Prostate gland (tissue), 2 donors: ENCODE data around the gene MT1F. TPM values are rescaled to one million over a fixed set of nuclear protein-coding genes. Genes with fewer than 3 reads are reported as not detected.

Experiments
- DNase-seq: peaks from one replicate; pipeline ENCODE4 v3.0.0-alpha.2; 2019; ENCODE audit warnings: low spot score
- H3K27ac ChIP-seq, 2 donors: fragments of 200-600 bp; sonication (generic); 2 replicates each; pipeline ENCODE4 v1.5.1; 2017 to 2019
- H3K27me3 ChIP-seq: fragments of 200-600 bp; sonication (generic); replicated peaks from 2 replicates; pipeline ENCODE4 v1.5.1; 2019; ENCODE audit not compliant: insufficient read depth
- H3K36me3 ChIP-seq, 2 donors: fragments of 200-600 bp; sonication (generic); 1 replicate in 1 of 2; 2 replicates in 1 of 2; pipeline versions ENCODE4 v1.5.1 to v1.8.1; 2017 to 2019
- H3K4me1 ChIP-seq: fragments of 200-600 bp; sonication (generic); replicated peaks from 2 replicates; pipeline ENCODE4 v1.5.1; 2019
- H3K4me3 ChIP-seq, 2 donors: fragments of 200-600 bp; sonication (generic); 2 replicates each; pipeline ENCODE4 v1.5.1; 2017 to 2019
- H3K9me3 ChIP-seq: fragments of 200-600 bp; sonication (generic); 2 replicates; pipeline ENCODE4 v1.5.1; 2017
- CTCF ChIP-seq, 4 experiments: fragments of 200-600 bp in 2 of 4; fragments of 450-650 bp in 2 of 4; sonication (generic) in 2 of 4; IDR thresholded peaks; 1 replicate in 3 of 4; 2 replicates in 1 of 4; pipeline ENCODE4 v1.5.1; 2016 to 2019; ENCODE audit warnings: antibody characterized with exemption in 4 of 4, mild to moderate bottlenecking in 2 of 4, moderate library complexity in 2 of 4
- POLR2A ChIP-seq: fragments of 450-650 bp; IDR thresholded peaks from one replicate; pipeline ENCODE4 v1.6.1; 2016; ENCODE audit warnings: antibody characterized with exemption, mild to moderate bottlenecking
- POLR2AphosphoS5 ChIP-seq: sonication (generic); formaldehyde crosslinking; IDR thresholded peaks from one replicate; pipeline ENCODE4 v1.6.1; 2017; ENCODE audit warnings: antibody characterized with exemption
- WGBS: methylation state at CpG from one replicate; pipeline ENCODE4 v1.1.5; 2018; 5-methylcytosine and 5-hydroxymethylcytosine counted together
- intact Hi-C: fragments of 100-400 bp; cut with DNase I; formaldehyde crosslinking; loops from one replicate; pipeline ENCODE4 v1.14.2; 2022
- total RNA-seq, 2 donors: library from RNA; depleted of rRNA; stranded (reverse); fragments of >200 nt; gene quantifications; one replicate each; pipeline ENCODE4 v1.1.0, GENCODE V29; 2016

The MT1F gene
- total RNA-seq, 2 donors from 2014 or later: 18.5 to 37.3 TPM

GRCh38 chr16:56647641-56648431 lies 9.9 kb upstream of the MT1F start:
- Histone ChIP-seq H3K9me3 (no peaks in the 10 kb centered on the region), H3K36me3 (no peaks in the 10 kb centered on the region), H3K4me3 (no peak overlapping the region), H3K27ac (no peak overlapping the region), H3K27me3 (no peaks in the 10 kb centered on the region), H3K4me1 (peaks cover 4% of the 10 kb centered on the region)
- WGBS: 56% methylated on average over 33 of the region's 33 CpGs
- TF ChIP-seq POLR2A: no peak
- no peak for TF ChIP-seq CTCF (IDR thresholded peaks at IDR 0.05)
- no peak for TF ChIP-seq POLR2AphosphoS5
- intact Hi-C loops: no loop called here
- DNase-seq: no peak

GRCh38 chr16:56649271-56649670 lies 8.5 kb upstream of the MT1F start:
- TF ChIP-seq POLR2AphosphoS5 (no peak), POLR2A (no peak), CTCF (IDR thresholded peaks at IDR 0.05) (no peak)

GRCh38 chr16:56649820-56650219 lies 7.9 kb upstream of the MT1F start:
- Histone ChIP-seq H3K27ac (no peak overlapping the region), H3K9me3 (no peaks in the 10 kb centered on the region), H3K36me3 (no peaks in the 10 kb centered on the region), H3K4me1 (no peaks in the 10 kb centered on the region), H3K27me3 (no peaks in the 10 kb centered on the region), H3K4me3 (no peak overlapping the region)
- intact Hi-C loops: no loop called here
- 79% methylated on average over 3 of the region's 3 CpGs for WGBS
- TF ChIP-seq POLR2A (no peak), CTCF (IDR thresholded peaks at IDR 0.05) (no peak), POLR2AphosphoS5 (no peak)
- no peak for DNase-seq

More at GRCh38 chr16:56649271-56649670, 8.5 kb upstream of the MT1F start:
- no peaks in the 10 kb centered on the region for H3K36me3 ChIP-seq
- no peaks in the 10 kb centered on the region for H3K9me3 ChIP-seq
- H3K4me1 ChIP-seq: no peaks in the 10 kb centered on the region
- no peak for DNase-seq
- 100% methylated on average over 2 of the region's 2 CpGs for WGBS
- no peaks in the 10 kb centered on the region for H3K27me3 ChIP-seq
- H3K27ac ChIP-seq: no peak overlapping the region
- H3K4me3 ChIP-seq: no peak overlapping the region
- intact Hi-C loops: no loop called here

GRCh38 chr16:56651586-56651985 lies 6.2 kb upstream of the MT1F start, which contains the start of gene MT1B:
MT1B (plus strand) TSS chr16:56651886; CDS start chr16:56651954, 68 bp downstream.
- Histone ChIP-seq H3K27ac (no peak within 1 kb of the TSS), H3K9me3 (no peaks in the 10 kb centered on the region), H3K27me3 (no peaks in the 10 kb centered on the region), H3K36me3 (no peaks in the 10 kb centered on the region), H3K4me3 (no peak within 1 kb of the TSS), H3K4me1 (no peaks in the 10 kb centered on the region)
- 85% methylated on average over 7 of the region's 7 CpGs for WGBS
- no peak for DNase-seq
- intact Hi-C loops: no loop called here
- no peak for TF ChIP-seq CTCF (IDR thresholded peaks at IDR 0.05)
- no peak for TF ChIP-seq POLR2AphosphoS5
- TF ChIP-seq POLR2A: no peak

GRCh38 chr16:56652600-56652999 lies 5.2 kb upstream of the MT1F start:
- intact Hi-C loops: no loop called here
- H3K27ac ChIP-seq: no peak overlapping the region
- WGBS: 31% methylated on average over 1 of the region's 1 CpG
- H3K4me1 ChIP-seq: no peaks in the 10 kb centered on the region
- DNase-seq: no peak
- H3K9me3 ChIP-seq: no peaks in the 10 kb centered on the region
- H3K4me3 ChIP-seq: no peak overlapping the region
- no peaks in the 10 kb centered on the region for H3K36me3 ChIP-seq
- no peaks in the 10 kb centered on the region for H3K27me3 ChIP-seq
- TF ChIP-seq POLR2AphosphoS5 (no peak), CTCF (IDR thresholded peaks at IDR 0.05) (no peak), POLR2A (no peak)
